CD4-positive, alpha-beta T cell (primary cell): ENCODE results near the gene STOM. TPM values are rescaled to one million over a fixed set of nuclear protein-coding genes. Genes with fewer than 3 reads are reported as not detected.

Experiments
- ATAC-seq: fragments of 200-7000 bp; cut with Tn5 transposase; one replicate; pipeline ENCODE4 v1.10.0; 2022; ENCODE audit warnings: mild to moderate bottlenecking; ENCODE audit not compliant: poor library complexity
- CTCF ChIA-PET: fragments of 350-600 bp; sonication (Branson Sonifier 250); formaldehyde crosslinking; loops from one replicate; lab custom pipeline; 2021; ENCODE audit warnings: antibody characterized with exemption, inconsistent platforms; lab: Charles Lee
- POLR2A ChIA-PET: fragments of 350-600 bp; sonication (Branson Sonifier 250); formaldehyde crosslinking; loops from one replicate; lab custom pipeline; 2021; ENCODE audit warnings: antibody characterized with exemption, inconsistent platforms; lab: Charles Lee
- DNase-seq, 14 experiments: peaks; one replicate each; pipeline ENCODE4 v3.0.0-alpha.2; 2013 to 2020; ENCODE audit warnings: mixed read lengths in 2 of 14
- H3K27ac ChIP-seq, 2 donors: one replicate each; pipeline versions ENCODE4 v1.5.1 to v1.7.0; 2013; ENCODE audit warnings: low read length in 2 of 2, low read depth in 1 of 2, mild to moderate bottlenecking in 1 of 2
- H3K27me3 ChIP-seq, 2 experiments: 1 replicate in 1 of 2; 2 replicates in 1 of 2; pipeline versions ENCODE4 v1.6.1 to v1.7.0; 2013; ENCODE audit warnings: low read length in 2 of 2, control low read depth in 1 of 2, mild to moderate bottlenecking in 1 of 2, moderate library complexity in 1 of 2; ENCODE audit not compliant: insufficient read depth in 2 of 2, control insufficient read depth in 1 of 2
- H3K36me3 ChIP-seq: one replicate; pipeline ENCODE4 v1.6.1; 2013; ENCODE audit warnings: low read length, control low read depth; ENCODE audit not compliant: insufficient read depth
- H3K4me1 ChIP-seq: one replicate; pipeline ENCODE4 v1.6.1; 2013; ENCODE audit warnings: low read length, control low read depth; ENCODE audit not compliant: insufficient read depth
- H3K4me3 ChIP-seq: one replicate; pipeline ENCODE4 v1.5.1; 2013; ENCODE audit warnings: mild to moderate bottlenecking, low read length, moderate library complexity
- H3K9me3 ChIP-seq, 2 experiments: 1 replicate in 1 of 2; 2 replicates in 1 of 2; pipeline versions ENCODE4 v1.6.1 to v1.7.0; 2013; ENCODE audit warnings: low read length in 2 of 2, mild to moderate bottlenecking in 2 of 2, control low read depth in 1 of 2, moderate library complexity in 1 of 2; ENCODE audit not compliant: control insufficient read depth in 1 of 2, insufficient read depth in 1 of 2
- H3K27ac Mint-ChIP-seq: one replicate; pipeline ENCODE4 v1.8.0; 2020; ENCODE audit warnings: mixed read lengths
- H3K27me3 Mint-ChIP-seq: one replicate; pipeline ENCODE4 v1.8.0; 2021; ENCODE audit warnings: mixed read lengths
- H3K36me3 Mint-ChIP-seq: one replicate; pipeline ENCODE4 v1.8.0; 2021; ENCODE audit warnings: low read depth, mixed read lengths
- H3K4me1 Mint-ChIP-seq: one replicate; pipeline ENCODE4 v1.8.0; 2021; ENCODE audit warnings: low read depth, mixed read lengths
- H3K4me3 Mint-ChIP-seq: one replicate; pipeline ENCODE4 v1.8.0; 2020; ENCODE audit warnings: mild to moderate bottlenecking, mixed read lengths
- H3K9me3 Mint-ChIP-seq: one replicate; pipeline ENCODE4 v1.8.0; 2020; ENCODE audit warnings: mixed read lengths
- CTCF ChIP-seq: fragments of 200-600 bp; IDR thresholded peaks from one replicate; pipeline ENCODE4 v1.8.0; 2022; ENCODE audit warnings: antibody characterized with exemption, mild to moderate bottlenecking
- intact Hi-C, 2 experiments: fragments of 100-400 bp; cut with DNase I in 1 of 2; cut with micrococcal nuclease in 1 of 2; formaldehyde crosslinking; loops; one replicate each; pipeline versions ENCODE4 v1.15.1 to v1.9.0; 2023 to 2025; cut with DNase I, micrococcal nuclease
- total RNA-seq, 174 experiments: library from RNA in 2 of 174; stranded (reverse) in 2 of 174; gene quantifications; one replicate each; pipeline ENCODE4 v1.2.3 and lab custom pipeline; 2021 to 2026

The STOM gene
- total RNA-seq, 2 experiments from 2014 or later, result 26.1 to 27.9 TPM

- no peaks in the 10 kb centered on the region for H3K4me1 Mint-ChIP-seq
- DNase-seq, result no peak
- ChIA-PET POLR2A (no interaction called here), CTCF (no interaction called here)
- no peaks in the 10 kb centered on the region for H3K9me3 Mint-ChIP-seq
- Histone ChIP-seq H3K27me3 (no peaks in the 10 kb centered on the region), H3K4me3 (no peak overlapping the region), H3K27ac (no peak overlapping the region), H3K4me1 (no peaks in the 10 kb centered on the region), H3K36me3 (no peaks in the 10 kb centered on the region), H3K9me3 (no peaks in the 10 kb centered on the region)
- ATAC-seq, result no peak
- no peak overlapping the region for H3K4me3 Mint-ChIP-seq
- intact Hi-C loops, result no loop called here
- no peaks in the 10 kb centered on the region for H3K27me3 Mint-ChIP-seq
- H3K27ac Mint-ChIP-seq, result no peak overlapping the region
- no peak for TF ChIP-seq CTCF
- H3K36me3 Mint-ChIP-seq, result no peaks in the 10 kb centered on the region
Observed at GRCh38 chr9:121313458-121314152, 56.4 kb downstream of the STOM start.

- H3K4me1 Mint-ChIP-seq, result no peaks in the 10 kb centered on the region
- intact Hi-C loops, result no loop called here
- H3K27ac Mint-ChIP-seq, result no peak overlapping the region
- Histone ChIP-seq H3K27ac (no peak overlapping the region), H3K4me1 (no peaks in the 10 kb centered on the region), H3K36me3 (no peaks in the 10 kb centered on the region), H3K27me3 (no peaks in the 10 kb centered on the region), H3K9me3 (no peaks in the 10 kb centered on the region), H3K4me3 (no peak overlapping the region)
- H3K4me3 Mint-ChIP-seq, result no peak overlapping the region
- POLR2A ChIA-PET, result no interaction called here
- no peaks in the 10 kb centered on the region for H3K27me3 Mint-ChIP-seq
- ATAC-seq (no peak), DNase-seq (no peak)
- TF ChIP-seq CTCF, result no peak
- CTCF ChIA-PET, result no interaction called here
- H3K9me3 Mint-ChIP-seq, result no peaks in the 10 kb centered on the region
- no peaks in the 10 kb centered on the region for H3K36me3 Mint-ChIP-seq
Observed at GRCh38 chr9:121312169-121312568, 57.9 kb downstream of the STOM start.

GRCh38 chr9:121310571-121310970 is 59.5 kb downstream of the STOM start:
- no peak overlapping the region for H3K27ac ChIP-seq
- intact Hi-C loops, result no loop called here
- no peaks in the 10 kb centered on the region for H3K4me1 Mint-ChIP-seq
- no peak for TF ChIP-seq CTCF
- no peaks in the 10 kb centered on the region for H3K27me3 ChIP-seq
- H3K4me3 ChIP-seq, result no peak overlapping the region
- H3K9me3 Mint-ChIP-seq, result no peaks in the 10 kb centered on the region
- no peaks in the 10 kb centered on the region for H3K27me3 Mint-ChIP-seq
- POLR2A ChIA-PET, result no interaction called here
- no peaks in the 10 kb centered on the region for H3K36me3 Mint-ChIP-seq
- H3K36me3 ChIP-seq, result no peaks in the 10 kb centered on the region
- ATAC-seq (no peak), DNase-seq (no peak)
- no peaks in the 10 kb centered on the region for H3K9me3 ChIP-seq
- CTCF ChIA-PET, result interaction anchor here (1.3 kb wide), 1 partner anchor 9 kb away, joined by 3 read pairs; no protein-coding TSS in a partner anchor
- no peak overlapping the region for H3K4me3 Mint-ChIP-seq
- H3K4me1 ChIP-seq, result no peaks in the 10 kb centered on the region
- no peak overlapping the region for H3K27ac Mint-ChIP-seq
